Measurements from ENCODE around the gene CBLN3.

The CBLN3 gene

GRCh38 chr14:24422694-24423601, 6.5 kb downstream of the CBLN3 start:
- no peak for DNase-seq

DNA sequence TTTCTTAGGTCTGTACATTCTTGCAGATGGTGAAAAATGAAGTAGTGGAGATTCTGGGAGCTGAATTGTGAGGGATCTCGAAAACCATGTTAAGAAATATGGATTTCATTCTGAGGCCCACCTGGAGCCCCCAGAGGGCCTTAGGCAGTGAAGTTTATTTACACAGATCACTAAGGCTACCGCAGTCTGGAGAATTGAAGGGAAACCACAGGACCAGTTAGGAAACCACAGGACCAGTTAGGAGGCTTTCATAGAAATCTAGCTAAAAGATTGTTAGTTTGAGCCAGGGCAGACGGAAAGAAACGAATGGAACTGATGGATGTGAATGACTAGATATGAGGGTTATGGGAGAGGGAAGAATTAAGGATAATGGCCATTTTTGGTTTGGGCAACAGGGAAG, 7.2 kb downstream of the CBLN3 start:
- no peak for DNase-seq

DNA sequence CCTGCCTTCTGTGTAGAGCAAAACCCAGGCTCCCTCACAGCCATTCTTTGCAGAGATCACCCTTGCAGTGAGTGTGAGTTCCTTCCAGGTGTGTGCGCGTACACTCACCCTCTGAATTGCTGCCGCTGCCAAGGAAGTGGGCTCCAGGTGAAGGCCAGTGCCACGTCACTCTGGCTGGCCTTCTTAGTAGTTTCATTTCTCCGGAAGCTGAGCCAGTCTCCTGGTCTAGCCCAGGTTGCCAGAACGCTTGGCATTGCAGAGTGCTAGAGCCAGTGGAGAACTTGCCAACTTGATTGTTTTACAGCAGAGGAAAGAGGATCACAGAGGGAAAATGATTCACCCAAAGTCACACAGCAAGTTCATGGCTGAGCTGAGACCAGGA, 11.0 kb downstream of the CBLN3 start:
- no peak for DNase-seq

DNA sequence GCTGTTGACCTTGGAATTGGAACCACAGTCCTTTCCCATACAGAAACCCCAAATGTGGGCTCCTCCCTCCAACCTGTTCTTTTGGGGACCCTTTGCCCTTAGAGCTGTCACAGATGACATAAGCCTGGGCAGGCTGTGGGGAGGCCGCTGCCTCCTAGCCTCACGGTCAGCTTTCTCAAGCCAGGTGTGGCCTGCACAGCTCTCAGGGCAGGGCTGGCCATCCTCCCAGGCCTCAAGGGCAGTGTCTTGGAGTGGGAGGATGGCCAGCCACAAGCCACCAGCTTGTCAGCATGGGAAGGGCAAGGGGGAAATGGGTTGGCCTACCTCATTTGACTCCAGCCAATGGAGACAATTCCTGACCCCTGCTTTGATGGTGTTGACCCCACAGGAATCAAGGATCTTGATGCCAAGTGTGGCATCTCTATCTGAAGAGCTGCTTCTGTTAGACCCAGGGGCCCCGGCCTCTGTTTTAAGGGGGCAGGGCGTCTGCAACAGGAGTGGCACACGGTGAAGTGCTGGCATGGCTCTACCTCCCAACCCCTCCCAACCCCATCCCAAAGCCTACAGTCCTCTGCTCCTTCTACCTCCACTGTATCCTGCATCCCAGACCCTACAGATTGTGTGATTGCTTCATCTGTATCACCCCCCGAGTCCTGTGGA, 11.5 kb downstream of the CBLN3 start:
- no peak for DNase-seq

DNA sequence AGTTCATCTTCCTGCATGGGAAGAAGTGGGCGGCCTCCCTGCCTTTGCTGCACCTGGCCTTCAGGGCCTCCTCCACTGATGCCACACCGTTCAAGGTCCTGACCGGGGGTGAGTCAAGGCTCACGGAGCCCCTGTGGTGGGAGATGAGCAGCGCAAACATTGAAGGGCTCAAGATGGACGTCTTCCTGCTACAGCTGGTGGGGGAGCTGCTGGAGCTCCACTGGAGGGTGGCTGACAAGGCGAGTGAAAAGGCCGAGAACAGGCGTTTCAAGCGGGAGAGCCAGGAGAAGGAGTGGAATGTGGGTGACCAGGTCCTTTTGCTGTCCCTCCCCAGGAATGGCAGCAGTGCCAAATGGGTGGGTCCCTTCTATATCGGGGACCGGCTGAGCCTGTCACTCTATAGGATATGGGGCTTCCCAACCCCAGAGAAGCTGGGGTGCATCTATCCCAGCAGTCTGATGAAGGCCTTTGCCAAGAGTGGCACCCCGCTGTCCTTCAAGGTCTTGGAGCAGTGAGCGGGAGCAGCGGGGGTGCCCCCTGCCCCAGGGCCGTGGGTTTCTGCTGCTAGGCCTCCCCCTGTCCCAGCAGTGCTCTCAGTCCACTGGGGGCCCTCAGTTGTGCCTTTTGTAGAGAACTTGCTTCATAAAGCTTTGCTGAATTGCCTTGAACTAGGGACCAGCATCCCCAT, 12.4 kb downstream of the CBLN3 start:
- no peak for DNase-seq

GRCh38 chr14:24416254-24416931, 13.1 kb downstream of the CBLN3 start:
- DNase-seq, result no peak

DNA sequence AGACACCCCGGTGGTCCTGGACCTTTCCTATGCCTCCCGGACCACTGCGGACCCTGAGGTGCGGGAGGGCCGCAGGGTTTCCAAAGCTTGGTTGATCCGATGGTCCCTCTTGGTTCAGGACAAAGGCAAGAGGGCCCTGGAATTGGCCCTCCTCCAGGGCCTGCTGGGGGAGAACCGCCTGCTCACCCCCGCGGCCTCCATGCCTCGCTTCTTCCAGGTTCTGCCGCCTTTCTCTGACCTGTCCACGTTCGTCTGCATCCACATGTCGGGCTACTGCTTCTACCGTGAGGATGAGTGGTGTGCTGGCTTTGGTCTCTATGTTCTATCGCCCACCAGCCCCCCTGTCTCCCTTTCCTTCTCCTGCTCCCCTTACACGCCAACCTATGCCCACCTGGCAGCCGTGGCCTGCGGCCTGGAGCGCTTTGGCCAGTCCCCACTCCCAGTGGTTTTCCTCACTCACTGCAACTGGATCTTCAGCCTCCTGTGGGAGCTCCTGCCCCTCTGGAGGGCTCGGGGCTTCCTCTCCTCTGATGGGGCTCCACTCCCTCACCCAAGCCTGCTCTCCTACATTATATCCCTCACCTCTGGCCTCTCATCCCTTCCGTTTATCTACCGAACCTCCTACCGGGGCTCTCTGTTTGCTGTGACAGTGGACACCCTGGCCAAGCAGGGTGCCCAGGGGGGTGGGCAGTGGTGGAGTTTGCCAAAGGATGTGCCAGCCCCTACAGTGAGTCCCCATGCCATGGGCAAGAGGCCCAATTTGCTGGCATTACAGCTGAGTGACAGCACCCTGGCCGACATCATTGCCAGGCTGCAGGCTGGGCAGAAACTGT, 13.8 kb downstream of the CBLN3 start:
- DNase-seq, result no peak

DNA sequence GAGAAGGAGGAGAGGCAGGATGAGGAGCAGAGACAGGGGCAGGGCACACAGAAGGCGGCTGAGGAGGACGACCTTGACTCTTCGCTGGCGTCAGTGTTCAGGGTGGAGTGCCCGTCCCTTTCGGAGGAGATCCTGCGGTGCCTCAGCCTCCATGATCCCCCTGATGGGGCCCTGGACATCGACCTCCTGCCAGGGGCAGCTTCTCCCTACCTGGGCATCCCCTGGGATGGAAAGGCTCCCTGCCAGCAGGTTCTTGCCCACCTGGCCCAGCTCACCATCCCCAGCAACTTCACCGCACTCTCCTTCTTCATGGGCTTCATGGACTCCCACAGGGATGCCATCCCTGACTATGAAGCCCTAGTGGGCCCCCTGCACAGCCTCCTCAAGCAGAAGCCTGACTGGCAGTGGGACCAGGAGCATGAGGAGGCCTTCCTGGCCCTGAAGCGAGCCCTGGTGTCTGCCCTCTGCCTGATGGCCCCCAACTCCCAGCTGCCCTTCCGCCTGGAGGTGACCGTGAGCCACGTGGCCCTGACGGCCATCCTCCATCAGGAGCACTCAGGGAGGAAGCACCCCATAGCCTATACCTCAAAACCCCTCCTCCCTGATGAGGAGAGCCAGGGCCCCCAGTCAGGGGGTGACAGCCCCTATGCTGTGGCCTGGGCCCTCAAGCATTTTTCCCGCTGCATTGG, 14.6 kb downstream of the CBLN3 start:
- no peak for DNase-seq

DNA sequence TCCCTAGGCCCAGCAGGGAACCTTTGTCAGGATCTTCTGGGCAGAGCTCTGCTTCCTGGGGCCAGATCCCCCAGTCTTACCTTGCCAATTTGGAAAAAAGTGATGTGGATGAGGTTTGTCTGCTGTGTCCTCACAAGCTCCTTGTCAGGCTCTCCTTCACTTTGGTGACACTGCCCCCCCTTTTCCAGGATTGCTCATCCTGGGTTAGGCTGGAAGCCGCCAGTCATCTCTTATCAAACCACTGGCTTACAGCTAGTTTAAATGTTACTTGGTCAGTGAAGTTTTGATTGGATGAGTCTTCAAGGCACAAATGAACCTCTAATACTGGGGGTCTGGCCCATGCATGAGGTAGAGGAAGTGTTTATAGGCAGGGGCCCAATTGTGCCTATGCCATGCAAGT, 15.4 kb downstream of the CBLN3 start:
- no peak for DNase-seq

GRCh38 chr14:24411443-24412389, 17.8 kb downstream of the CBLN3 start:
- DNase-seq, result no peak

- DNase-seq, result no peak
Measured at GRCh38 chr14:24409956-24410355, 19.5 kb downstream of the CBLN3 start.

GRCh38 chr14:24409192-24409591, 20.3 kb downstream of the CBLN3 start:
- DNase-seq, result no peak

- DNase-seq, result no peak
Measured at GRCh38 chr14:24408764-24409163, 20.7 kb downstream of the CBLN3 start.

DNA sequence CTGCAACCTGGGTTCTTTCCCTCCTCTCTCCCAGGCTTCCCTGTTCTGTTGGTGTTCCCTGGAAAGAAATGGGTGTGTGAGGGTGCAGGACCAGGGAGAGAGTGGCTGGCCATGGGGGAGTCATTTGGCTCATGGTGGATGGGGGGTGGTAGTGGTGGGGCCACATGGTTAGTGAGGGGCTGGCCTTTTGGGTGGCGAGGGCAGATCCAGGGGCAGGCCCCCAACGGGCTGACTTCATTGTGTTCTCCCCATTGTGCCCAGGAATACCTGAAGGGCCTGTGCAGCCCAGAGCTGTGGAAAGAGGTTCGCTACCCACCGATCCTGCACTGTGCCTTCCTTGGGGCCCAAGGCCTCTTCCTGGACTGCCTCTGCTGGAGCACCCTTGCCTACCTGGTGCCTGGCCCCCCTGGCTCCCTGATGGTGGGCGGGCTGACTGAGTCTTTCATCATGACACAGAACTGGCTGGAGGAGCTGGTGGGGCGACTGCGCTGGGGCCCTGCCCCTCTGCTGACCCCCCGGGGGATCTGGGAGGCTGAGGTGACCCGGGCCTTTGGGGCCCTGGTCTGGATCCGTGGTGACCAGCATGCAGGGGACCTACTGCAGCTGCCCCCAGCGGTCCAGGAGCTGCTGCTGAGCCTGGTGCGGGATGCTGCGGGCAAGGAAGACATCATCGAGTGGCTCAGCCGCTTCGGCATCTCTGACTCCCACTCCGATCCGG, 21.7 kb downstream of the CBLN3 start:
- no peak for DNase-seq

DNA sequence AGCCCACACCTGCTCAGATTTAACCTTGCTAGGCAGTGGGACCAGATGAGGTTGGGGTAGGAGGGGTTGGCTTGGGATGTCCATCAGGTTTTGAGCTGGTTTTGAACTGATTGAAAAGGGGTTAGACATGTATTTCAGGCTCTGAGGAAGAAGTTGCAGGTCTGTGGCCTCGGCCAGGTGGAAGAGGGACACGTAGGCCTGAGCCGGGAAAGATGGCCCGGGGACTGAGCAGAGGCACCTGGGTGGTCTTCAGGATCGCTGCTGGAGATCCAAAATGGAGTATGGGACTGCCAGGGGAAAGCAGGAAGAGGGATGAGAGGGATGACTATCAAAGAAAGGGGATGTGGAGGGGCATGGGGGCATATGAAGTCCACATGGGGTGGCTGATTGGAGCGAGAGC, 23.1 kb downstream of the CBLN3 start:
- DNase-seq, result no peak

GRCh38 chr14:24404814-24405213, 24.7 kb downstream of the CBLN3 start:
- no peak for DNase-seq

DNA sequence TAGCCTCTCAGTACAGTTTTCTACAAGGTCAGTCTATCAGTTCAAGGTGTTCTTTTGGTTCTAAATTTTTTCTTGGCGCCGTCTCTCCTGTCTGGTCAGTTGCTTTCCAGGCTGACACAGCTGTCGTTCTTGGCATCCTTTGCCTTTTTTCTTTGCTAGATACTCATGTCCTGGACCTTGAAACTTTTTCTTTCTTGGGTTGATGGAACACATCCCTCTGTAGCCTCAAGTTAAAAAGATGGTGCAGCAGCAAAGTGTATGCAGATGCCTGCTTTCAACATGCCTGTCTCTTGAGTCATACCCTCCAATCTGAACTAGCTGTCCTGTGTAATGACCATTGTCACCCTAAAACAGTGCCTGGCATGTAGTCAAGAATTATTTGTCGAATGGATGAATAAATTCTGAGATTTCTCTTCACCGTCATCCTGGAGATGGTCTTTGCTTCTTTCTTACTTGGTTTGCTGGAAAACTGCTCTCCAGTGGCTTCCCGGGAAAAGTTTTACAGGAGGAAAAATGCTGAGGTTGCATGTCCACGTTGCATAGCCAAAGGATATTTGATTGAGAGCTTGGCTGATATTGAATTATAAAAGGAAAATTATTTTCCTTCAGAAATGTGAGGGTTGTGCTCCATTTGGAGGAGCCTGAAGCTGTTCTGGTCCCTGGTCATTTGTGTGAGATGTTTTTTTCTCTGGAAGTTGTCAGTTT, 26.0 kb downstream of the CBLN3 start:
- DNase-seq, result no peak

DNA sequence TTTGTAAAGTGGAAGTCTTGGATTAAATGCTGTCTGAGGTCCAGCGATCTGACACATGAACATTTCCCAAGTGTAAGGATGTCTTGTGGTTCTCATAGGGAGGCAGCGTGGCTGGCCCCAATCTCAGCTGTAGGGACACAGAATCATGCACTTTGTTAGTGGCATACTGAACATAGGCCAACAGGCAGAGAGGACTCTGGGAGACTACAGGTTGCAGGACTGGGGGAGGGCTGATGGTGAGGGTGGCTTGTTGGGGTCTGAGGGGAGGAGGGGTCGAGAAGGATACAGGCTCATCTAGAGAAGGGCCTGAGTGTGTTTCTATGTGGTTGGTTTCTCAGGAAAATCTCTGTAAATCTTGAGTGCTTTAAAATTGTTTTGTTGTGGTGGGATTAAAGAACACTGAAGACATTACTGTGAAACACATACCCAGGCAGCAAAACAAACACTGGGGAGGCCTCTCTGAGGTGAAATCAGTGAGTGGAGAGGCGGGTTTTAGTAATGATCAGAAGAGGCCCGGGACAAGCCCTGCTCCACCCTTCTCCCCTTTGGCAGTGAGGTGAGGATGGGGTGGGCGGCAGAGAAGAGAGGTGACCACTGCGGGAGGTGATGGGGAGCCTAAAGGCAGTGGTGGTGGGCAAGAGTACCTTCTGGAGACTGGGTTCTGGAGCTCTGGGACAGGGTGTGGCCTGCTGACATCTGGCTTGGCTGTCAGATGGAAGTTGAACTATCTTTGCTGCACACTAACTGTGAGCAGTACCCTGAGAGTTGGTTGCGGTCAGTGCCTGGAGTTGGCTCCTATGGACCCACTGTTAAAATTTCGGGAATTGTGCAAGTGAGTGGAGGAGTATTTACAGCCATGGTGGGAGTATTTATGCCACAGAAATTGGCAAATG, 27.4 kb downstream of the CBLN3 start:
- DNase-seq, result no peak

Measured in activated CD8-positive, alpha-beta memory T cell treated with anti-CD3 and anti-CD28 coated beads for 24 hours (primary cell).